Neuronal stem cell (in vitro differentiated cells): ENCODE results near the gene GNG3.
A peak's percentile ranks its signal among the peaks of the same experiment; 100 is the strongest.

Experiments
- DNase-seq: peaks from one replicate; pipeline ENCODE4 v3.0.0-alpha.2; 2013; ENCODE audit warnings: low spot score
- H2AFZ ChIP-seq: one replicate; pipeline ENCODE4 v1.6.1; 2013; ENCODE audit warnings: mild to moderate bottlenecking, low read length, inconsistent platforms
- H2AK5ac ChIP-seq: 2 replicates; pipeline ENCODE4 v1.6.1; 2013; ENCODE audit warnings: low read depth, mild to moderate bottlenecking, inconsistent platforms, low read length, moderate library complexity, mixed read lengths
- H2BK120ac ChIP-seq: 2 replicates; pipeline ENCODE4 v1.6.1; 2013; ENCODE audit warnings: low read depth, mild to moderate bottlenecking, inconsistent platforms, low read length, moderate library complexity, mixed read lengths
- H2BK12ac ChIP-seq: one replicate; pipeline ENCODE4 v1.6.1; 2013; ENCODE audit warnings: low read length, inconsistent platforms
- H2BK15ac ChIP-seq: 2 replicates; pipeline ENCODE4 v1.6.1; 2013; ENCODE audit warnings: mild to moderate bottlenecking, low read length, inconsistent platforms, mixed read lengths
- H2BK5ac ChIP-seq: one replicate; pipeline ENCODE4 v1.6.1; 2013; ENCODE audit warnings: inconsistent platforms, mild to moderate bottlenecking, low read length, moderate library complexity
- H3K14ac ChIP-seq: one replicate; pipeline ENCODE4 v1.6.1; 2013; ENCODE audit warnings: low read length, inconsistent platforms
- H3K18ac ChIP-seq: 2 replicates; pipeline ENCODE4 v1.6.1; 2013; ENCODE audit warnings: low read length, inconsistent platforms
- H3K23ac ChIP-seq: 2 replicates; pipeline ENCODE4 v1.6.1; 2013; ENCODE audit warnings: low read depth, mild to moderate bottlenecking, mixed read lengths, low read length, inconsistent platforms; ENCODE audit not compliant: poor library complexity
- H3K27ac ChIP-seq: replicated peaks from 3 replicates; pipeline ENCODE4 v1.5.1; 2013; ENCODE audit warnings: low read length, inconsistent platforms
- H3K27me3 ChIP-seq, 3 experiments: 2 replicates each; pipeline ENCODE4 v1.6.1; 2013; ENCODE audit warnings: low read length in 3 of 3, mild to moderate bottlenecking in 2 of 3, inconsistent platforms in 1 of 3, low read depth in 1 of 3, mixed read lengths in 1 of 3, moderate library complexity in 1 of 3; ENCODE audit not compliant: control insufficient read depth in 3 of 3, insufficient read depth in 3 of 3
- H3K36me3 ChIP-seq, 2 donors: replicated peaks in 1 of 2; 2 replicates each; pipeline ENCODE4 v1.6.1; 2013; ENCODE audit warnings: low read length in 2 of 2; ENCODE audit not compliant: control insufficient read depth in 2 of 2, insufficient read depth in 2 of 2
- H3K4ac ChIP-seq: 2 replicates; pipeline ENCODE4 v1.6.1; 2013; ENCODE audit warnings: inconsistent platforms, mild to moderate bottlenecking, low read length, moderate library complexity
- H3K4me1 ChIP-seq, 2 donors: 1 replicate in 1 of 2; 2 replicates in 1 of 2; pipeline ENCODE4 v1.6.1; 2013; ENCODE audit warnings: low read length in 2 of 2, low read depth in 1 of 2; ENCODE audit not compliant: control insufficient read depth in 2 of 2, insufficient read depth in 1 of 2
- H3K4me2 ChIP-seq: one replicate; pipeline ENCODE4 v1.6.1; 2013; ENCODE audit warnings: mild to moderate bottlenecking, low read length, inconsistent platforms; ENCODE audit not compliant: insufficient read depth, poor library complexity, severe bottlenecking
- H3K4me3 ChIP-seq, 2 donors: 2 replicates each; pipeline ENCODE4 v1.5.1; 2013; ENCODE audit warnings: low read length in 2 of 2, mild to moderate bottlenecking in 2 of 2, inconsistent platforms in 1 of 2, moderate library complexity in 1 of 2
- H3K79me1 ChIP-seq: one replicate; pipeline ENCODE4 v1.6.1; 2013; ENCODE audit warnings: low read depth, mild to moderate bottlenecking, inconsistent platforms, low read length, moderate library complexity
- H3K9ac ChIP-seq: one replicate; pipeline ENCODE4 v1.6.1; 2013; ENCODE audit warnings: mild to moderate bottlenecking, low read depth, low read length, inconsistent platforms; ENCODE audit not compliant: poor library complexity
- H3K9me3 ChIP-seq, 2 donors: replicated peaks in 1 of 2; 2 replicates each; pipeline versions ENCODE3 to v1.6.1; 2013; ENCODE audit warnings: low read length in 2 of 2, mild to moderate bottlenecking in 2 of 2, inconsistent platforms in 1 of 2, low read depth in 1 of 2, mixed read lengths in 1 of 2, moderate library complexity in 1 of 2; ENCODE audit not compliant: control insufficient read depth in 2 of 2, insufficient read depth in 1 of 2
- H4K8ac ChIP-seq: one replicate; pipeline ENCODE4 v1.6.1; 2013; ENCODE audit warnings: low read depth, mild to moderate bottlenecking, inconsistent platforms, low read length, moderate library complexity
- H4K91ac ChIP-seq: one replicate; pipeline ENCODE4 v1.6.1; 2013; ENCODE audit warnings: low read length, low read depth, mild to moderate bottlenecking, inconsistent platforms; ENCODE audit not compliant: poor library complexity
- WGBS, 2 donors: extraction: QIAGEN DNeasy Blood & Tissue Kit; methylation state at CpG; one replicate each; pipeline ENCODE4 v1.1.7; 2013; ENCODE audit warnings: missing lambda C conversion rate in 2 of 2, mixed read lengths in 1 of 2; ENCODE audit not compliant: insufficient read length in 2 of 2, insufficient replicate concordance in 1 of 2; ENCODE audit errors: extremely low coverage in 2 of 2; 5-methylcytosine and 5-hydroxymethylcytosine counted together

GNG3 gene

DNA sequence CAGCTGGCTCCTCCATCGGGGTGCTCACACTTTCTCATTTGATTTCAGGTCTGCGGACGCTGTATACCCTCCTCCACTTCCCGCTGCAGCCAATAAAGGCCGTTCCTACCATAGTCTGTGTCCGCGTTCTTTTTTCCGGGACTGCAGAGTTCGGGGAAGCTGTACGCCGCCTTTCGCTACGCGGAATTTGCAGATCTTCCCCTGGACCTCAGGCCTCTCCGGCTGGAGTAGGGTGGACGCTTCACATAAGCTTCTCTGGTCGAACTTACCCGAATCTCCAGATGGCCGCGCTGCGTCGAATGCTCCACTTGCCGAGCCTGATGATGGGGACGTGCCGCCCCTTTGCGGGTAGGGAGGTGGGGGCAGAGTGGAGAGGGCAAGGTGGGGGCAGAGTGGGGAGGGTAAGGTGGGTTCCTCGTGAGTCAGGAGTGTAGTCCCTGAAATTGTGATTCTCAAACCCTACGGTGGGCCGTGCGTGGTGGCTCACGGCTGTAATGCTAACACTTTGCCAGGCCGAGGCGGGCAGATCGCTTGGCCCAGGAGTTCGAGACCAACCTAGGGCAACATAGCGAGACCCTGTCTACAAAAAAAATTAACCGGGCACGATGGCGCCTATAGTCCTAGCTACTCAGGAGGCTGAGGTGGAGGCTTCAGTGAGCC lies 41.7 kb upstream of the GNG3 start:
- H3K9ac ChIP-seq: peak overlapping the region; percentile 95
- H2BK12ac ChIP-seq: no peak overlapping the region
- peak overlapping the region; percentile 93 for H3K4me2 ChIP-seq
- peaks cover 4 to 12% of the 10 kb centered on the region in 2 donors for H3K4me1 ChIP-seq
- H3K27ac ChIP-seq: peak overlapping the region; percentile 41
- no peak overlapping the region for H2BK15ac ChIP-seq
- H3K79me1 ChIP-seq: peaks cover 11% of the 10 kb centered on the region
- peak overlapping the region; percentile 95 for H2AFZ ChIP-seq
- H3K9me3 ChIP-seq: no peaks in the 10 kb centered on the region
- H2BK120ac ChIP-seq: no peak overlapping the region
- peak overlapping the region; percentile 92 for H3K18ac ChIP-seq
- peak overlapping the region; percentile 84 to 98 for H3K4me3 ChIP-seq
- no peak overlapping the region for H4K8ac ChIP-seq
- H3K23ac ChIP-seq: peak overlapping the region; percentile 96
- H3K36me3 ChIP-seq: peaks cover 16 to 46% of the 10 kb centered on the region in 2 donors
- H2AK5ac ChIP-seq: peak overlapping the region; percentile 90
- H2BK5ac ChIP-seq: peak overlapping the region; percentile 44
- peak overlapping the region; percentile 47 for H3K14ac ChIP-seq
- H3K4ac ChIP-seq: no peak overlapping the region
- WGBS, 2 donors: no CpG with 5 or more reads among the region's 39 CpGs
- no peak overlapping the region for H4K91ac ChIP-seq
- H3K27me3 ChIP-seq: no peaks in the 10 kb centered on the region
- DNase-seq: peak; percentile 43

DNA sequence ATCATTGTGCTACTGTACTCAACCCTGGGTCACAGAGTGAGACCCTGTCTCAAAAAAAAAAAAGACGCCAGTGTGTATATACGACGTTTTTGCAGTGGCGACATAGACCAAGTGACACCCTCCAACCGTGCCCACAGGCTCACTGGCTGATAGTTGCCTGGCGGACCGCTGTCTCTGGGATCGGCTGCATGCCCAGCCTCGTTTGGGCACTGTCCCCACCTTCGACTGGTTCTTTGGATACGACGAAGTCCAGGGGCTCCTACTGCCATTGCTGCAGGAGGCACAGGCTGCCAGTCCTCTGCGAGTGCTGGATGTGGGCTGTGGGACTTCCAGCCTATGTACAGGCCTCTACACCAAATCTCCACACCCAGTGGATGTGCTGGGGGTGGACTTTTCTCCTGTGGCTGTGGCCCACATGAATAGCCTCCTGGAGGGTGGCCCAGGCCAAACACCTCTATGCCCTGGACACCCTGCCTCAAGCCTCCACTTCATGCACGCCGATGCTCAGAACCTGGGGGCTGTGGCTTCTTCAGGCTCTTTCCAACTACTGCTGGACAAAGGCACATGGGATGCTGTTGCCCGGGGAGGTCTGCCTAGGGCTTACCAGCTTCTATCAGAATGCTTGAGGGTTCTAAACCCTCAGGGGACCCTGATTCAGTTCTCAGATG lies 41.1 kb upstream of the GNG3 start:
- no peaks in the 10 kb centered on the region for H3K27me3 ChIP-seq
- H2AFZ ChIP-seq: no peak overlapping the region

GRCh38 chr11:62667460-62667859 lies 40.0 kb upstream of the GNG3 start:
- peaks cover 14 to 31% of the 10 kb centered on the region in 2 donors for H3K36me3 ChIP-seq
- DNase-seq: no peak
- WGBS, 2 donors: no CpG with 5 or more reads among the region's 2 CpGs

More for the DNA sequence above, 41.1 kb upstream of the GNG3 start:
- Histone ChIP-seq H3K4me3 (peak overlapping the region; percentile 84 to 98), H2BK5ac (no peak overlapping the region), H3K79me1 (peaks cover 11% of the 10 kb centered on the region), H4K91ac (no peak overlapping the region), H2BK12ac (no peak overlapping the region), H3K36me3 (peaks cover 16 to 42% of the 10 kb centered on the region in 2 donors), H2BK15ac (no peak overlapping the region), H3K9me3 (no peaks in the 10 kb centered on the region), H3K9ac (peak overlapping the region; percentile 95), H3K14ac (no peak overlapping the region), H3K23ac (peak overlapping the region; percentile 59), H4K8ac (no peak overlapping the region), H3K18ac (peak overlapping the region; percentile 13), H3K4me1 (peaks cover 4 to 12% of the 10 kb centered on the region in 2 donors), H3K27ac (no peak overlapping the region), H2BK120ac (no peak overlapping the region), H3K4me2 (peak overlapping the region; percentile 93), H2AK5ac (no peak overlapping the region), H3K4ac (no peak overlapping the region)
- WGBS, 2 donors: no CpG with 5 or more reads among the region's 16 CpGs
- no peak for DNase-seq

GRCh38 chr11:62669420-62670161 lies 37.9 kb upstream of the GNG3 start:
- no peak for DNase-seq
- no peak overlapping the region for H3K4me3 ChIP-seq
- H4K8ac ChIP-seq: no peak overlapping the region
- H3K36me3 ChIP-seq: peaks cover 15 to 43% of the 10 kb centered on the region in 2 donors
- H2BK12ac ChIP-seq: no peak overlapping the region
- no peak overlapping the region for H3K18ac ChIP-seq
- no peak overlapping the region for H3K4ac ChIP-seq
- peaks cover 14% of the 10 kb centered on the region for H3K79me1 ChIP-seq
- no peaks in the 10 kb centered on the region for H3K9me3 ChIP-seq
- H2BK5ac ChIP-seq: no peak overlapping the region
- H2AFZ ChIP-seq: no peak overlapping the region
- H4K91ac ChIP-seq: no peak overlapping the region
- no peak overlapping the region for H3K4me2 ChIP-seq
- H3K27ac ChIP-seq: peak overlapping the region; percentile 34
- H3K23ac ChIP-seq: no peak overlapping the region
- no peaks in the 10 kb centered on the region for H3K27me3 ChIP-seq
- H2BK120ac ChIP-seq: no peak overlapping the region
- H2BK15ac ChIP-seq: no peak overlapping the region
- peaks cover 4 to 12% of the 10 kb centered on the region in 2 donors for H3K4me1 ChIP-seq
- H3K9ac ChIP-seq: no peak overlapping the region
- H2AK5ac ChIP-seq: no peak overlapping the region
- WGBS, 2 donors: no CpG with 5 or more reads among the region's 4 CpGs
- no peak overlapping the region for H3K14ac ChIP-seq

More at GRCh38 chr11:62667460-62667859, 40.0 kb upstream of the GNG3 start:
- H3K18ac ChIP-seq: no peak overlapping the region
- no peak overlapping the region for H3K27ac ChIP-seq
- no peak overlapping the region for H2AFZ ChIP-seq
- no peak overlapping the region for H4K8ac ChIP-seq
- H3K23ac ChIP-seq: no peak overlapping the region
- H3K9me3 ChIP-seq: no peaks in the 10 kb centered on the region
- no peak overlapping the region for H4K91ac ChIP-seq
- H2BK5ac ChIP-seq: no peak overlapping the region
- H3K4me2 ChIP-seq: no peak overlapping the region
- peaks cover 14% of the 10 kb centered on the region for H3K79me1 ChIP-seq
- no peak overlapping the region for H2BK15ac ChIP-seq
- no peak overlapping the region for H3K4ac ChIP-seq
- H3K4me1 ChIP-seq: peaks cover 4 to 12% of the 10 kb centered on the region in 2 donors
- no peak overlapping the region for H2AK5ac ChIP-seq
- H3K4me3 ChIP-seq: no peak overlapping the region
- H2BK120ac ChIP-seq: no peak overlapping the region
- H3K14ac ChIP-seq: no peak overlapping the region
- H2BK12ac ChIP-seq: no peak overlapping the region
- no peak overlapping the region for H3K9ac ChIP-seq
- H3K27me3 ChIP-seq: no peaks in the 10 kb centered on the region
